Karpas-422 (cell line): ENCODE measurements around the gene TJP1. TPM values are rescaled to one million over a fixed set of nuclear protein-coding genes. Genes with fewer than 3 reads are reported as not detected.

Source experiments
- DNase-seq: peaks from one replicate; pipeline ENCODE4 v3.0.0-alpha.2; 2015
- H2AFZ ChIP-seq: fragments of 200-600 bp; sonication (generic); 2 replicates; pipeline ENCODE4 v1.6.1; 2014; ENCODE audit warnings: antibody characterized with exemption, low read length, mixed read lengths
- H3K27ac ChIP-seq: fragments of 200-600 bp; sonication (generic); 2 replicates; pipeline ENCODE4 v1.5.1; 2014; ENCODE audit warnings: mild to moderate bottlenecking, low read length, moderate library complexity
- H3K27me3 ChIP-seq: fragments of 200-600 bp; sonication (generic); 2 replicates; pipeline ENCODE4 v1.6.1; 2014; ENCODE audit warnings: low read length, mixed read lengths
- H3K36me3 ChIP-seq: fragments of 200-600 bp; sonication (generic); 2 replicates; pipeline ENCODE4 v1.6.1; 2014; ENCODE audit warnings: low read length, mixed read lengths; ENCODE audit not compliant: insufficient read depth
- H3K4me1 ChIP-seq: fragments of 200-600 bp; sonication (generic); 2 replicates; pipeline ENCODE4 v1.6.1; 2014; ENCODE audit warnings: mild to moderate bottlenecking, low read length, mixed read lengths
- H3K4me2 ChIP-seq: fragments of 200-600 bp; sonication (generic); 2 replicates; pipeline ENCODE4 v1.6.1; 2014; ENCODE audit warnings: low read length, low read depth, mild to moderate bottlenecking; ENCODE audit not compliant: poor library complexity, severe bottlenecking
- H3K4me3 ChIP-seq: fragments of 200-600 bp; sonication (generic); 2 replicates; pipeline ENCODE4 v1.5.1; 2014; ENCODE audit warnings: mild to moderate bottlenecking, antibody characterized with exemption, low read length, mixed read lengths
- H3K79me2 ChIP-seq: fragments of 200-600 bp; sonication (generic); 2 replicates; pipeline ENCODE4 v1.6.1; 2014; ENCODE audit warnings: mild to moderate bottlenecking, low read length, mixed read lengths
- H3K9ac ChIP-seq: fragments of 200-600 bp; sonication (generic); 2 replicates; pipeline ENCODE4 v1.6.0; 2014; ENCODE audit warnings: low read length
- H3K9me2 ChIP-seq: fragments of 200-600 bp; sonication (generic), shearing (Covaris generic); replicated peaks from 2 replicates; pipeline ENCODE4 v1.6.0; 2014; ENCODE audit warnings: mild to moderate bottlenecking, low read length, moderate library complexity; ENCODE audit not compliant: insufficient read depth
- H3K9me3 ChIP-seq: fragments of 300-700, 200-600 bp; sonication (generic); 2 replicates; pipeline ENCODE4 v1.6.1; 2014; ENCODE audit warnings: low read length, mixed read lengths
- H4K20me1 ChIP-seq: fragments of 200-600 bp; sonication (generic); 2 replicates; pipeline ENCODE4 v1.6.1; 2014; ENCODE audit warnings: mild to moderate bottlenecking, antibody characterized with exemption, low read length, low read depth; ENCODE audit not compliant: insufficient read depth
- total RNA-seq: library from RNA; depleted of rRNA; stranded (reverse); fragments of >200 nt; shearing (Covaris generic); gene quantifications from 2 replicates; pipeline ENCODE4 v1.2.3, GENCODE V29; 2014; ENCODE audit warnings: low replicate concordance

TJP1 gene
- total RNA-seq, 1 experiment from 2014 or later, result not detected

- H3K9ac ChIP-seq, result no peak overlapping the region
Observed at GRCh38 chr15:29826908-29827820, 4.9 kb upstream of the TJP1 start.

GRCh38 chr15:29825227-29825626 lies 3.0 kb upstream of the TJP1 start:
- Histone ChIP-seq H3K36me3 (no peaks in the 10 kb centered on the region), H3K4me1 (no peaks in the 10 kb centered on the region; the same call in 1 of the 2 replicates), H3K9ac (no peak overlapping the region), H3K9me3 (peaks cover 5% of the 10 kb centered on the region), H3K27me3 (no peaks in the 10 kb centered on the region), H3K4me3 (no peak overlapping the region), H4K20me1 (no peaks in the 10 kb centered on the region), H2AFZ (no peak overlapping the region), H3K9me2 (no peaks in the 10 kb centered on the region), H3K27ac (no peak overlapping the region), H3K79me2 (no peaks in the 10 kb centered on the region), H3K4me2 (no peak overlapping the region)
- DNase-seq, result no peak

More at GRCh38 chr15:29826908-29827820, 4.9 kb upstream of the TJP1 start:
- Histone ChIP-seq H3K4me3 (no peak overlapping the region), H3K27ac (no peak overlapping the region), H2AFZ (no peak overlapping the region), H3K4me1 (no peaks in the 10 kb centered on the region; the same call in 1 of the 2 replicates), H3K36me3 (no peaks in the 10 kb centered on the region), H3K79me2 (no peaks in the 10 kb centered on the region), H3K4me2 (no peak overlapping the region), H3K27me3 (no peaks in the 10 kb centered on the region), H3K9me2 (no peaks in the 10 kb centered on the region), H4K20me1 (no peaks in the 10 kb centered on the region), H3K9me3 (peaks cover 5% of the 10 kb centered on the region)
- no peak for DNase-seq

- no peak overlapping the region for H2AFZ ChIP-seq
- H3K27me3 ChIP-seq, result no peaks in the 10 kb centered on the region
- H3K36me3 ChIP-seq, result no peaks in the 10 kb centered on the region
- no peaks in the 10 kb centered on the region for H3K9me2 ChIP-seq
- H3K4me3 ChIP-seq, result no peak overlapping the region
- H3K4me2 ChIP-seq, result no peak overlapping the region
- peaks cover 5% of the 10 kb centered on the region for H3K9me3 ChIP-seq
- DNase-seq, result no peak
- H3K9ac ChIP-seq, result no peak overlapping the region
- no peaks in the 10 kb centered on the region for H4K20me1 ChIP-seq
- H3K79me2 ChIP-seq, result no peaks in the 10 kb centered on the region
- no peak overlapping the region for H3K27ac ChIP-seq
- no peaks in the 10 kb centered on the region; the same call in 1 of the 2 replicates for H3K4me1 ChIP-seq
Observed at GRCh38 chr15:29822684-29823459, 604 bp upstream of the TJP1 start.

- Histone ChIP-seq H3K9me2 (no peaks in the 10 kb centered on the region), H4K20me1 (no peaks in the 10 kb centered on the region), H3K4me3 (no peak overlapping the region), H3K4me1 (no peaks in the 10 kb centered on the region; the same call in 1 of the 2 replicates), H3K36me3 (no peaks in the 10 kb centered on the region), H3K79me2 (no peaks in the 10 kb centered on the region), H3K27ac (no peak overlapping the region), H3K9ac (no peak overlapping the region), H3K4me2 (no peak overlapping the region), H2AFZ (no peak overlapping the region), H3K9me3 (peaks cover 5% of the 10 kb centered on the region), H3K27me3 (no peaks in the 10 kb centered on the region)
- DNase-seq, result no peak
Observed at GRCh38 chr15:29821416-29822099, 710 bp downstream of the TJP1 start.

- Histone ChIP-seq H3K4me3 (no peak overlapping the region), H3K36me3 (no peaks in the 10 kb centered on the region), H3K4me2 (no peak overlapping the region), H3K9ac (no peak overlapping the region), H3K27me3 (no peaks in the 10 kb centered on the region), H3K9me2 (no peaks in the 10 kb centered on the region), H3K27ac (no peak overlapping the region), H3K4me1 (no peaks in the 10 kb centered on the region; the same call in 1 of the 2 replicates), H2AFZ (no peak overlapping the region), H3K9me3 (peaks cover 7% of the 10 kb centered on the region), H4K20me1 (no peaks in the 10 kb centered on the region), H3K79me2 (no peaks in the 10 kb centered on the region)
- DNase-seq, result no peak
Observed at GRCh38 chr15:29820394-29821154, 1.7 kb downstream of the TJP1 start.

GRCh38 chr15:29819979-29820378 lies 2.3 kb downstream of the TJP1 start:
- Histone ChIP-seq H3K9ac (no peak overlapping the region), H3K4me2 (no peak overlapping the region), H3K27ac (no peak overlapping the region), H3K4me3 (no peak overlapping the region), H2AFZ (no peak overlapping the region), H4K20me1 (no peaks in the 10 kb centered on the region), H3K36me3 (no peaks in the 10 kb centered on the region), H3K9me2 (no peaks in the 10 kb centered on the region), H3K27me3 (no peaks in the 10 kb centered on the region), H3K4me1 (no peaks in the 10 kb centered on the region; the same call in 1 of the 2 replicates), H3K79me2 (no peaks in the 10 kb centered on the region), H3K9me3 (peaks cover 7% of the 10 kb centered on the region)
- DNase-seq, result no peak

- Histone ChIP-seq H3K27ac (no peak overlapping the region), H3K9me2 (no peaks in the 10 kb centered on the region), H3K36me3 (no peaks in the 10 kb centered on the region), H3K4me2 (no peak overlapping the region), H3K9ac (no peak overlapping the region), H3K27me3 (no peaks in the 10 kb centered on the region), H3K4me1 (no peaks in the 10 kb centered on the region), H3K4me3 (no peak overlapping the region), H3K9me3 (peaks cover 5% of the 10 kb centered on the region), H3K79me2 (no peaks in the 10 kb centered on the region), H4K20me1 (no peaks in the 10 kb centered on the region), H2AFZ (no peak overlapping the region)
- no peak for DNase-seq
Observed at GRCh38 chr15:29818141-29818540, 4.1 kb downstream of the TJP1 start.
